HG02981 (cell line): ENCODE results near the gene THADA.

Source experiments
- ATAC-seq: cut with Tn5 transposase; IDR thresholded peaks from one replicate; pipeline ENCODE4 v1.9.1; 2021; ENCODE audit warnings: mild to moderate bottlenecking, moderate library complexity; ENCODE audit not compliant: unreplicated experiment

The THADA gene

DNA sequence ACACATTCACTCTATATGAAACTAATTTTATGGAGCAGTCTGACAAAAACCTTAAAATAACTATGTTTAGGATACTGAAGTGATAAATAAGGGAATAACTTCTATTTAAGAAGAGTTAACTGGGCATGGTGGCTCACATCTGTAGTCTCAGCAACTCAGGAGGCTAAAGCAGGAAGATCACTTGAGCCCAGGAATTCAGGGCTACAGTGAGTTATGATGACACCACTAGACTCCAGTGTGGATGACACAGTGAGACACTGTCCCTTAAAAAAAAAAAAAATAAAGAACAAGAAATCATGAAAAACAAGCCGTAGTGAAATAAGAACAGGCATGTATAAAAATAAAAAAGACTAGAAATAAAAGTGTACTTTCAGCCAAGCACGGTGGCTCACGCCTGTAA is 82.0 kb downstream of the THADA start:
- ATAC-seq = no peak

DNA sequence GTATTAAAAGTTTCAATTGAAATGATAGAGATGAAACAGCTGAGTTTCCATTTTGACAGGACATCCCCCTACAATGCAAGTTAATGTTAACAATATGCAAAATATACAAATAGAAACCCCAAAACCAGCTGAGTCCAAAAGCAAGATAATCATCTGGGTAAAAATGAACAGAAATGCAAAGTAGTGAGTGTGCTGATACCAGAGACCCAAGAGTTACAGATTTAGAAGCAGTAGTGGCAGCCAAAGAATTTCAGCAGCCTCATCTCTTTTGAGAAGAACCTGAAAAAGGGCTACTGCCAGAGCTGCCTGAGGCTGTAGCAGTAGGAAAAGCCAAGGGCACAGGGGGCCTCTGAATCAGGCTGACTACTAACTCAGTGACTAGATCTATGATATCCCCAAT is 82.6 kb downstream of the THADA start:
- peak; percentile 59 for ATAC-seq

GRCh38 chr2:43511199-43511598 is 84.6 kb downstream of the THADA start:
- ATAC-seq = no peak

GRCh38 chr2:43509886-43510285 is 86.0 kb downstream of the THADA start:
- ATAC-seq = no peak

DNA sequence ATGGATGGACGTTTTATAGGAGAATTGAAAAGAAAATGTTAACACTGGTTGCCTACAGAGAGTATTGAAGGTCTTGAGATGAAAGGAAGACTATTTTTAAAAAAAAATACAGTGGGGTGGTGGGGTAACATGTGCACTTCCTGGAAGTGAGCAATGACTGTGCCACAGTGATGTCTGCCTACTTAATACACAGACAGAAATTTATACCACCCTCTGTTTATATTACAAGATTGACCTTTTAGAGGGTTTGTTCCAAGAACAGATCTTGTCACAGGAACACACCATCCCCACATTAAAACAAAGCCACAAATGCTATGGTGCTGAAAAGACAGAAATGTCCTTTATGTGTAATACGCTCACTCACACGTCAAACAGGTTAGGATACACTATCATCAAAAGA is 87.6 kb downstream of the THADA start:
- no peak for ATAC-seq

DNA sequence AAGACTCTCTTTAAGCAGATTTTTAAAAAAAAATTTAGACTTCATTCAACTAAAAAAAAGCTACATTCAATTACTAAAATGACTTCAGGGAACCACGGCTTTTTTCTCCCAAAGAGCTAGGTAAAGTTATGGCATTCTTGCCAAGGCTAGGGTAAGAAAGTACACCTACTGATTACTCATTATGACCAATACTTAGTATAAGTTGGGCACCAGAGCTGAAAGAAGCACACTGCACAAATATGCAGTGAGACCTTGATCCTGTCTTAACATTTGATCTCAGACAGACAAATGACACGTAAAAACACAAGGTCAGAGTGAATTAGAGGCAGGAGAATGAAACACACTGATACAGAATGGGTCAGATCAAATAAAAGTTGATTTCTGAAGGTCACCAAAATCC is 88.7 kb downstream of the THADA start:
- ATAC-seq = no peak

DNA sequence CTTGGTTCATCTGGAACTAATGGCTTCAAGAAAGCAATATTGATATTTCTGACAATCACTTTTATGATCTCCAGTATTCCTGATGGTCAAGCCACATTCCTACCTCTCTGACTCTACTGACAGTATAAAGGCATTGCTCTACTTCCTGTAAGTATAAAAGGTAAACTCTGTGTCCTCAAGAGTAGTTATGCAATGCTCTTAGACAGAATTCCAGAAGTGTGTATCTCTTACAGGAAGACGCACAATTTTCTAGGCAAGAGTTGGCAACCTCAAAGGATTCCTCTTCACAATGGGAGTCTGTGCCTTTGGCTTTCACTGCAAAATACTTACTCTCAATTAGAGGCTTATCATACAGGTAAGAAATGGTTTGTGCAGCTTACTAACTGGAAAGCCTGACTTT is 100.1 kb downstream of the THADA start:
- no peak for ATAC-seq

DNA sequence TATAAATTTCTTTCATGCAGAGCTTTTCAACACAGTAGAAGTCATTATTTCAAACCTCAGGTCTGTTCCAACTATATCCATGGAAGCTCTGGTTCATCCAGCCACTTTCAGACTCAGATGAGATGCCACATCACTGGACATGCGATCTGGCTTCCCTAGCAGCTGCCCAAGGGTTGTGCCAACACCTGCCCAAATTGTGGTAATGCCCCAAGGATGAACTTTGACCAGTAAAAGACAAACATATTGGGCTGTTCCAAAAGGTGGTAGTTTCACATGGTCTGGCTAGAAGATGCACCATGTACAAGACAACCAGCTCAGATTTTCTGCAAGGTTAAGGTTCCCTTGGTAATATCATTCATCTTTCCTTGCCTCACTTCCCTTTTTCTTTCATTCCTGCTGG is 101.9 kb downstream of the THADA start:
- ATAC-seq = no peak

DNA sequence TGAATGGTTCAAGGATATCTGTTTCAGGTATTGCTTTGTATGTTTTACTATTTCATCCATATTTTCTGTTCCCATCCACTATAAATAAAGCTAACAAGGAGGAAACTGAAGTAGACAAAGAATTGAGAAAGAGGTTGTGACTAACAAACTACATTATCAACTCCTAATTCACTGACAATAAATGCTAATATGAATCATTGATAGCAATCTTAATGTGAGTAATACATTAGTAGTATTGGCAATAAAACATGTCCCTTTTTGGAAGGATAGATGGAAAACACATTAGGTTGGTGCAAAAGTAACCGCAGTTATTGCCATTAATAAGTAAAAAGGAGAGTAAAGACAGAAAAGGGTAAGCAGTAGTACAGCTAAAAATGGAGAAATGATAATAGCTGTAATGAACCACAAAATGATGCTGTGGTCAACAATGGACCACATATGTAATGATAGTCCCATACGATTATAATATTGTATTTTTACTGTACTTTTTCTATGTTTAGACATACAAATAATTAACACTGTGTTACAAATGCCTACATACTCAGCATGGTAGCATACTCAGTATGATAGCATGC is 104.7 kb downstream of the THADA start:
- ATAC-seq = no peak

DNA sequence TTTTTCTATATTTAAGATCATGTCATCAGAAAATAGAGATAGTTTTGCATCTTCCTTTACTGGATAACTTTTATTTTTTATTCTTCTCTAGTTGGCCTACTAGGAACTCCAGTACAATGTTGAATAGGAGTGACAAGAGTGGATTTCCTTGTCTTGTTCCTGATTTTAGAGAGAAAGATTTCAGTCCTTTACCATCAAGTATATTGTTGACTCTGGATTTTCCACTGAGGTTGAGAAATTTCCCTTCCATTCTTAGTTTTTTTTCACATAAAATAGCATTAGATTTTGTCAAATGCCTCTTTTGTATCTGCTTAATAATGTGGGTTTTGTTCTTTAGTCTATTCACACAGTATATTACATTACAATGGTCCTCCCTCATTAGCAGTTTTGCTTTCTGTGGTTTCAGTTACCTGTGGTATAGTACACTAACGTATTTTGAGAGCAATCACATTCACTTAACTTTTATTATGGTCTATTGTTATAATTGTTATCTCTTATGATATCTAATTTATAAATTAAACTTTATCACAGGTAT is 105.5 kb downstream of the THADA start:
- no peak for ATAC-seq

DNA sequence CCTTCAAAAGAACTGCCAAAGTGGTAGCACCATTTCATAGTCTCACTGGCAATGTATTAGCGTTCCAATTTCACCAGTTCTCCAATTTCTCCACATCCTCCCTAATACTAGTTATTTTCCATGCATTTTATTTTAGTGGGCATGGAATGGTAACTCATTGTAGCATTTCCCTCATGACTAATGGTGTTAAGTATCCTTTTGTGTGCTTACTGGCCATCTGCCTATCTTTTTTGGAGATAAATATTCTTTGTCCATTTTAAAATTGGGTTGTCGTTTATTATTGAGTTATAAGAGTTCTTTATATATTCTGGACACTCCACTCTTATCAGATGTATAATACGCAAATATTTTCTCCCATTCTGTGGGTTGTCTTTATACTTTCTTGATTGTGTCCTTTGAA is 107.1 kb downstream of the THADA start:
- ATAC-seq = no peak

DNA sequence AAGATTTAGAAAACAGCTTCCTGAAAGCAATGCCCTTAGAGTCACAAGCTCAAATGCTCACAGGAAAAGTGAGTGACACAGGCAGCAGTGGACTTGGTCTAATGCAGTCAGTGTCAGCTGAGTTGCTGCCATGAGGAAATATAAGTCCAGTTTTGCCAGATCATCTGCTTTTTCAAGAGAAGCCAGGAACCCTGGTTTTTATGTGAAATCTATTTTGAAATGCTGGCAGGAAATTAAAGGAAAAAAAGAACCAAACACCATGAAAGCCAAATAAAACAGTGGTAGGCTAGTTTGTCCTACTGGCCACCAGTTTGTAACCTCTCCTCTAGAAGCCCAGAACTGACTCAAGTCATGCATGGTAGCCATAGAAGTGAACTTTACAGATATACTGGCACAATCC is 109.2 kb downstream of the THADA start:
- ATAC-seq = no peak

DNA sequence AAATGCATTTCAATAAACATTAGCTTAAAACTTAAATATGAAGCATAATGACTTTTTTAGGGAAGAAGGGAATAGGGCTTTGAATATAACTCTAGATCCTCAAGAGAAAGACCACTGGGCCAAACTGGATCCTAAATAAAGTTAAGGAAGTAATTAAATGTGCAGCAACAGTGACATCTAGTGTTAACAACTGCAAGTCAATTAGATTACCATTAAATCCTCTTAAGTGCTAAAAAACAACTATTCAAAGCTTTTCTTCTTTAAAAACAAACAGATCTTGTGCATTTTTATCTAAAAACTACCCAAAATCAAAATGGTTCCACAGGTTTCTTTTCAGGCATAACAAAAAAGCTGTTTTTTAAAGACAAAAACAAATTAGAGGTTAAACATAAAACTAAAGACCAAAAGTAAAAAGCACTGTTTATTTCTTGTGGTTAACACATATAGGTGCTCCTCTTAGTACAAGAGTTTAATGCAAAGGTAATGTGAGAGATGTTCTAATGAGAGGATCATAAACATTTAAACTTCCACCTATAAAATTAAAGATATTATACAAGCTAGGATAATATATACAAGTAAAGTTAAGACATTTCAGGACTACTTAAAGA is 111.4 kb downstream of the THADA start:
- no peak for ATAC-seq

DNA sequence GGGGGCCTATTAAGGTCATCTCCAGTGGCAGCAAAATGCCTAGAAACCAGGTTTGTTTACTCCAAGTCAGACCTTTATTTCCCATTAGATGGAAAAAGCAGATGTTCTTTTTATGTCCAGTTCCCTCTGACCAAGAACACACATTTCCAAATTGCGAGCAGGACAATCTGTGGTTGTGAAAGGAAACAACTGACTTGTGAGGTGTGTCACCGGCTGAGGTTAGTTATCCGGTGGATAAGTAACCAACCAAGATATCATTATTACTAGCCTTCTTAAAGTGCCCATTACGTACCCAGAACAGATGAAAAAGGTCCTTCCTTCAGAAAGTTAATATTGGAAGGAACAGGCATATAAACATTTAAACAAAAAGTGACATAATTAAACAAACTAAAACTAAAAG is 112.9 kb downstream of the THADA start:
- ATAC-seq = peak; percentile 82

DNA sequence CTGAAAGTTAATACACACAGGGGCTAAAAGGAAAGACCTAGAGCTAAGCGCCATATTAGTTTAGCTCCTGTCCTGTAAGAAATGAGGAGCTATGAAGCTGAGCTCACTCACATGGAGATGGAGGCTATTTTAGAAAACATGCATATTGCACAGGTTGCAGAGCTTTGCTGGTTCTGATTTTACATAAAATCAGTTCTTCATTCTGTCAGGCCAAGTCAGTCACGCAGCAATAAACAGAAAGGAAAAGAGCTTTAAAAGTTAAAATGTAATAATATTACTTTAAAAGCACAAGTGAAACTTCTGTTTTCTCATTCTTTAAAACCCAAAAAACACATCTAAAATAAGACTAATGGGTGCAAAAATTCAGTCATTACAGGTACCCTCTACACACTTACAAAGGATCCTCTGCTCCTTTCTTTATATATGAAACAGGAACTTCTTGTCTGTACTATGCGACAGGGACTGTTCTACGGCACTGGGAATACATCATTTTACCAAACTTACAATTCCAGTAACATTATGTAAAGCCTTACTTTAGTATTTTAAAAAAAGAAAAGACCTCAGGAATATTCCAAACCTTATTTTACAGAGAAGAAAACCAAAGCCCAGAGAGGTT is 113.8 kb downstream of the THADA start:
- ATAC-seq = no peak

- no peak for ATAC-seq
Observed at GRCh38 chr2:43480874-43481273, 115.0 kb downstream of the THADA start.

GRCh38 chr2:43478412-43479086 is 117.3 kb downstream of the THADA start:
- ATAC-seq = no peak

DNA sequence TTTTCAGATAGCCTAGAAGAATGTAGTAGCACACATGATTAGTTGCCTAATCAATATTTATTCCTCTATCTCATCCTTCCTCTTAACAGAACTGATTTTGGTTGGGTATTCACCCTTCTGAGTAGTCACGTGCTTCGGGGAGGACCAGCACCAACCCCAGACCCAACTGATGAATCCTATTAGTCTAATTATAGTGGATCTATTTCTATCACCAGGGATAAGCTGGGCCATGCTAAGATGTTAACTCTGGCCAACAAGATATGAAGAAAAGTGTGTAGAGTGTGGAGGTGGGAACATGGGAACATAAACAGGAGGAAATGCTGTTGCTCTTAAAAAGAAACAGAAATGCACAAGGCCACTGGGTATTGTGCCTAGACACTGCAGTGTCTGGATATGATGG is 119.9 kb downstream of the THADA start:
- no peak for ATAC-seq

- no peak for ATAC-seq
Observed at GRCh38 chr2:43475137-43475846, 120.5 kb downstream of the THADA start.

DNA sequence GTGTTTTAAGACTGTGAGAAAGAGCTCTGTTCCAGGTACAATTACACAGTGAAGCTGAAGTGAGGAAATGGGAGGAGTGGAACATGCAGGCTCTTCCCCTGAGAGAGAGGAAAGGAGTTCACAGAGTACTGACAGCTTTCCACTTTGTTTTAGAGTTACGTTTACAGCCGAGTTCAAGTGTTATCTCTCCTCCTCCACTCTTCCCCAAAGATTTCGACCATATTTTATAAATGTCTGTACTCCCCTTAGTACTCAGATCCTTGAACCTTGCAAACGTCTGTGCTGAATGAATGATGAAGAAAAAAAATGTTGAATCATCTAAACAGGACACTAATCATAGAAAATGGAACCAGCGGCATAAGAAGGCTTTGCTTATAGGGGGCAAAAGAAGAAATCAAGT is 121.6 kb downstream of the THADA start:
- no peak for ATAC-seq

GRCh38 chr2:43473767-43474166 is 122.1 kb downstream of the THADA start:
- ATAC-seq = no peak
